OCI-LY7 (cell line): Measurements from ENCODE around the gene BCL2L13.

Experiments used
- CTCF ChIP-seq: fragments of 200-600 bp; sonication (generic); conservative IDR thresholded peaks from 2 replicates; pipeline ENCODE4 v1.5.1; 2014; ENCODE audit warnings: mild to moderate bottlenecking, antibody characterized with exemption, low read length, moderate library complexity, mixed read lengths
- EZH2phosphoT487 ChIP-seq: fragments of 200-600 bp; sonication (generic); IDR thresholded peaks from 2 replicates; pipeline ENCODE4 v1.6.1; 2018; ENCODE audit warnings: low read depth, borderline replicate concordance, mild to moderate bottlenecking, mixed run types, antibody characterized with exemption, low read length, moderate library complexity, mixed read lengths

GRCh38 chr22:17724678-17725499 is 86.3 kb downstream of the BCL2L13 start:
- TF ChIP-seq CTCF = no peak
- TF ChIP-seq EZH2phosphoT487 = no peak
